Iris pigment epithelial cell (primary cell): Measurements from ENCODE around the gene PPARA.
A peak's percentile ranks its signal among the peaks of the same experiment; 100 is the strongest.

Experiments
- DNase-seq: peaks from one replicate; pipeline ENCODE4 v3.0.0-alpha.2; 2011; ENCODE audit warnings: low read depth

PPARA gene

DNA sequence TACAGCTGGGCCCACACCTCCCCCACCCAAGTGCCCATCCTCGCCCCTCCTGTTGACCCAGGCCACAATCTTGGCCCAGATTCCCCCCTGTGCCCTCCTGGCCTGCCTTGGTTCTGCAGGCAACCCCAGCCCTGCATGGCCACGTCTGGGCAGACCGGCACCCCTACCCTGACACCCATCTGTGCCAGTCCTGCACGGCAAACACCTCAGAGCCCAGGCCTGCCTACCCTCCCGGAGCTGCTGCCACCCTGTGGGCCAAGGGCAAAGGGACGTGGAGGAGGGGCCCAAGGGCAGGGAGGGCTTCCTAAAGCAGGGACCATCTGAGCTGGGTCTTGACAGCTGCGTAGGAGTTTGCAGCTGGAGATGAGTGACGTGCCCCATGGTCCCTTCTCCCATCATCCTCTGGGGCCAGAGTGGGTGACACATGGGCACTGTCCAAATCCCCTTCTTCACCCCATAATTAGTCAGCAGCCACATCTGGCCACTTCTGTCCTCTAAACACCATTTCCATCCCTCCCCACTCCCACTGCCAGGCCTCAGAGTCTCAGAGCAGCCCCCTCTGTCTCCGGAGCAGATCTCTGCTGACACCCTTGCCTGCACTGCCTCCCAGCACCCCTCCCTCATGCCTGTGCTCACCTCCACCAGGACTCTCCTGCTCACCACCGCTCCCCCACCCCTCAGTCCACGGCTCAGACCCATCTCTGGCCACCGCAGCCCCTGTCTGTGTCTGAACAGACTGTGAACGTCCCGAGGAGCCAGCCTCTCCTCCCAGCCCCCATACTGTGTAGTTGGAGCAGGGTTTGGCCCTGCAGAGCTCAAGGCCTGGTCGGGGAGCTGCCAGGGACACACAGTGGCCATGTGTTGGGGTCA lies 35.6 kb upstream of the PPARA start:
- no peak for DNase-seq

DNA sequence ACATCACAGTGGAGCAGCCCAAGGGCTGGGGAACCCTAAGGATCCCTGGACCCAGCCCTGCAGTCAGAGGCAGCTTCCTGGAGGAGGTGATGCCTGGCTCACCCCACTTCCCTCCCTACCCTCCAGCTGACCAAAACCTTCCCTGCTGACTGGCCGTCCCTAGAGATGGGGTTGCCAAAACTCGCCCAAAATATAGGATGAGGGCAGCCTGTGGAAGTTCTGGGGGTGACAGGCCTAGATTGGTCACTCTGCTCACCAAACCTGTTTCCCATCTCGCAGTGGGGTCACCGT lies 35.0 kb upstream of the PPARA start:
- no peak for DNase-seq

DNA sequence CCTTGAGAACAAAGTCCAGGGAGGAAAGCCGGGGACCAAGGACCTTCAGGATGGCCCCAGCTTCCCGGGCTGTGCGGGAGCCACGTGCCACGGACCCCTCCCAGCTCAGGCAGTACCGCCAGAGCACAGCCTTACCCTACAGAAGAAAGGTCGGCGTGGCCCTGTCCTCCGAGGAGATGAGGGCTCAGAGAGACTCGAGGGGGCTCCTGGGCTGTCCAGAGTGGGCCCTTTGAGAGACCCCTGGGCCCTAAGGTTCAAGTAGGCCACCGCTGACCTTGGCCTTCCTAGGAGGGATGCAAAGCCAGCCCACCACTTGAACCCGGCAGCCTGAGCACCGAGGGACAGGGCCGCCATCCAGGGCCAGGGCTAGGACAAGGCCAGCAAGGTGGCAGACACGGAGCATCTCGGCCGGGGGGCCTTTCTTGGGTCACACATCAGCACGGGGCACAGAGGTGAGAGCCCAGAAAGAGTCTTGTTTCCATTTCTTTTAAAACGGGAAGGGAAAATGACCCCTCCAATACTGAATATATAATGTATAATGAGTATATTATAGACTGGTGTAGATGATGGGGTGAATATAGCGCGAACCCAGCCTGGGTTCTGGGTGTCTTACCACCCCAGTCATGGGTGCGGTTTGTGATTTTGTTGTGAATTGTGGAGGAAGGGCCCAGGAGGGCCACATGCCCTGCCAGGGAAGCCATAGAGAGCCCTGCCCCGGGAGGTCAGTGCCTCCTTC lies 34.4 kb upstream of the PPARA start:
- no peak for DNase-seq

DNA sequence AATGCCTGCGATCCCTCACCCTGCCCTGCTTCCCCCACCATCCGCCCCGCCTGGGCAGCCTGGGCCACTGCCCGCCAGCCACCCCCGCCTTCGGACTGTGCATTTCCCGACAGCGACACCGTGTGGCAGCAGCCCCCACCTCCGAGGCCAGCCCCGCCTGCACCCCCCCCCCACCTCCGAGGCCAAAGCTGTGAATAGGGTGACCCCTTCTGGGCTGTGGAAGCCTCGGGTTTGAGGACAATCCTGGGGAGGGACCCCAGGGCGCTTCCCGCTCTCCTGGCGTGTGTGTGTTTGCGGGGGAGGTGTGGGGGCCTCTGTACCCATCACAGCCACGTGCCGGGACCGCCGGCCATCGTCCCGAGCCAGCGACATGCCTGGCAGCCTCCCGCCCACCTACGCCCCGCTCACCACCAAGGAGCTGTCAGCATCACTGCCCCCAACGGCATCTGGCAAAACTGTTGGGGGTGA lies 33.8 kb upstream of the PPARA start:
- peak; percentile 79 for DNase-seq

DNA sequence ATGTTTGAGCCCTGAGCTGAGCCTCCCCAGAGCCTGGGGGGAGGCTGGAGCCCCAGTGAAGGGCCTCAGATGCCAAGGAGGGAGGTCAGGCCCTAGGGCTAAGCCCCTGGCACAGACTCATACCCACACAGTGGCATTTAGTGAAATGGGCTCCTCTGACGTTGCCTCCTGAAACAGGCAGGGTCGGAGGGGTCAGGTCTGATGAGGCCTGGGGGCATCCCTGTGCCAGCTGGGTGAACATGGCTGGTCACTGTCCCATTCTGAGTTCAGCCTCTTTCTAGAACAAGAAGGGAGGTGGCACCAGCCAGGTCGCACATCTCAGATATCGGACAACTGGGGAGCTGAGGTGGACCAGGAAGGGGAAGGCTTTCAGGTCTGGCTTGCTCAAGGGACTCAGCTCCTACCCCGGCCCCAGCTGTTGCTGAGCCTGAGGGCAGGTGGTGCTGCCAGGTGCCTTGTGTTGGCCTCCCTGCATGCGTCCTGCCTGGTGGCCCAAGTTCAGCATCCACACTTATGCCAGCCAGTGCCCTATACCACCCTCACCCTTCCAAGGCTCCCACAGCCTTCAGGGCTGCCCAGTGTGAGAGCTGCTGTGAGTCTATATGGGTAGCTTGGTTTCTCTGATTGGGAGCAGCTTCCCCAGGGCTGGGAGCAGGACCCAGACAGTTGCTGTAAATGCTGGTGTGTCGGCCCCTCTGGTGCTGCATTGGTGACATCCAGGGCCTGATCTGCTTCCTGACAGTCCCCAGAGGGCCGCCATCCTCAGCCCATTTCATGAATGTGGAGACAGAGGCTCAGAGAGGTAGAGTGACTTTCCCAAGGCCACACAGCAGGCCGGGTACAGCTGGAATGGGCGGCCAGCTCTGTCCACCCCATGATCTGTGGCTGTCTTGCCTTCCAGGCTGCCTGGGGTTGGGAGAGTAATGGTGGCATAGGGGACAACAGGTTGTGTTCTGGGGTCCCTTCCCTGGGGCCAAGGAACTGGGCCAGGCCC lies 32.8 kb upstream of the PPARA start:
- DNase-seq, result no peak

DNA sequence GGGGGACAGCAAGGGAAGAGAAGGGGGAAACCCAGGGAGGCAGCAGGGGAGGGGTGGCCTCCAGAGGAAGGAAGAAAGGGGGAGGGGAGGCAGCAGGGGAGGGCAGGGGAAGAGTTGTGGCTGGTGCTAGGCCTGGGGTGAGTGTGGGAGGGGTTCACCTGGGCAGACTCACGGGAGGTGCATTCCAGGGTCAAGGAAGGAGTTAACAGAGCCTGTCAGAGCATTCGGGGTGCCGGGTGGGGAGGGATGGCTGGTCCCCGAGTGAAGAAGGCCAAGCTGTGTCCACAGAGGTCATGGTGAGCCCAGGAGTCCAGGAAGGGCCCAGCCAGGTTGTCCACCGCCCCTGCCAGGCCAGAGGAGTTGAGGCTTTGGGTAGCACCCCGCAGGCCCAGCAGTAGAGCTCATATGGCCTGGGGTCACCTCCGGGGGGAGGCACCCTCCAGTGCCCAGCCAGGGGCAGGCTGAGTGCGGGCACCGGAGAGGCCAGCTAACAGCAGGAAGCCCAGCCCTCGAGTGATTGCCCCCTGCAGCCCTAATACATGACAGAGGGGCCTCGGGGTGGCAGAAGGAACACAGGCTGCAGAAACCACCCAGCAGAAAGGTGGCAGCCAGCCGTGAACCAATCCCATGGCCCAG lies 31.1 kb upstream of the PPARA start:
- no peak for DNase-seq

DNA sequence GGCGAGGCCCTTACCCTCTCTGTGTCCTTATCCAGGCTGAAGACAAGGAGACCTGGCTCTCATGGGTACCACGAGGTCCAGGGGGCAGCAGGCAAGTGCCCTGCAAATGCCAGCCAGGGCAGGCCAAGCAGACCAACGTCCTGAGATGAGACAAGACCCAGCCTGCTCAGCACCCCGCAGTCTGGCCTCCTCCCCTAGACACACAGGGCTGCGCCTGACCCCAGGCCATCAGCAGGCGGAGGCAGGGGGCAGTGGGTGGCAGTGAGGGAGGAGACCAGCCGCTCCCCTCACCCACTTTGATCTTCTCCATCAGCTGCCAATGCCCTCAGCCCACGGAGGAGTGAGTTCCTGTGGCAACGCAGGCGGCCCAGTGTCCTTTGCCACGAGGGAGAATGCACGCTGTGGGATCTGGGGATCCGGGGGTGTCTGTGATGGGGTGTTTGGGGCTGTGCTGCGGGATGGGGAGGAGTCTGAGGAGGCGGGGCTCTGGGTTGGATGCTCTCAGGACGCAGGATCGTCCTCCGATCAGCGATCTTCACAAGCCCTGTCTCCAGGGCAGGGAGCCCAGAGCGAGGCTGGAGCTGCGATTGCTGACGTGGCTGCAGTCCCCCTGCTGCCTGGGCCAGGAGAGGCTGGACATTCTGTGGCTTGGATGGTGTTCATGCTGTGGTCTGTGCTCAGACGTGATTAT lies 30.5 kb upstream of the PPARA start:
- peak; percentile 87 for DNase-seq

DNA sequence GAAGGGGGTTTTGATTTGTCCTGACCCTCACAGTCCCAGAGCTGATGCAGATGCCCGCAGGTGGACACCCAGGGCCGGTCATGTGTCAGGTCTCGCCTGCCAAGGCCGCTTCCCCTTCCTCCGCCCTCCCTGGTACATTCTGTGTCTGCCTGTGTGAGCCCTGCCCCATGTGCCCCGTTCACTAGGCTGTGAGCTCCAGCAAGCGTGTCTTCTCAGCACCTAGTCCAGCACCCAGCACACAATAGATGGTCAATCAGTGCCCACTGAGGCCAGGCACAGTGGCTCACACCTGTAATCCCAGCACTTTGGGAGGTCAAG lies 29.9 kb upstream of the PPARA start:
- DNase-seq, result no peak

DNA sequence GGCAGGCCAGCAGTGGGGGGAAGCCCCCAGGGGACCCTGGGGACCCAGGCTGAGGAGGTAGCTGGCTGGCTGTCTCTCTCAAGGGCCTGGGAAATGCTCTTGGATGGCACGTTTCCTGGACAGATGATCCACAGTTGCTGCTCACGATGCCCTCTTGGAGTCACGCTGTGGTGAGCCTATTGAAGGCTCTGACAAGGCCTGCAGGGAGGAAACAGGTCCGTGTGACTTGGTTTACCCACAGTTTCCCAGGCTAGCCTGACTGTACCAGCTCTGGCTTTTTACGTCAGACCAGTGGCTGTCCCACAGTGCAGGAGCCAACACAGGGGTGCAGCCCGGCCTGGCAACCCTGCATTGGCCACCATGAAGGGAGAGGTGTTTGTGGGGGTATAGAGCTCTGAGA lies 29.2 kb upstream of the PPARA start:
- DNase-seq, result no peak

DNA sequence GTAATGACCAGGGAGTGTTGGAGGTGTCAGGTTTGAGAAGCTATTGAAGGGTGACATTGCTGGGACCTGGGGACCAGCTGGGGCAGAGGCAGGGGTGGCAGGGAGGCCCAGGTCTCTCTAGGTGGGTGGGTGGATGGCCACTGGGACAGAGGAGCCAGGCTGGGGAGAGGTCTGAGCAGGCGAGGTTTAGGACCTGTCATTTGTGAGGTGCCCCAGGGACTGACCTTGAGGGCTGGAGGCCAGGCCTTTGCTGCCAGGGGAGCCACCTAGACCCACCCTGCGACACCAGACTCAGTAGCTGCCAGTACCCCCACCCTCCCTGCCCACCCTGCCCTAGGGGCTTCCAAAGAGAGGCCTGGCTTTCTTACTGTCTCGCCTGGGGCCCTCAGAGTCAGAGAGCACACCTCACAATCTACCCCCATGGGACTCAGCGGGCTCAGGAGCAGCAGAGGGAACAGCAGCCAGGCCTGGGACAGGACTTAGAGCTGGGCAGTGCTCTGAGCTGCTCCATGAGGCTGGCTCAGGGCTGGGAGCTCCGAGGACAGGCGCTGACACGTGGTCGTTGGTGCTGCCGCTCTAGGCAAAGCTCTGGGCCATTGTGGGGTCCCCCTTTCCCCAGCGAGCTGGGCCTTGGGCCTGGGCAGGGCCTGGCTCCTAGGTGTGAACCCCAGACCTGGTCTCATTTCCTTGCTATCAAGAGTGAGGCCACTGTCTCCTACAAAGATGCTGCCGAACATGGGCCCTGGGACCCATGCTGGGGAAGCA lies 28.6 kb upstream of the PPARA start:
- DNase-seq, result no peak

DNA sequence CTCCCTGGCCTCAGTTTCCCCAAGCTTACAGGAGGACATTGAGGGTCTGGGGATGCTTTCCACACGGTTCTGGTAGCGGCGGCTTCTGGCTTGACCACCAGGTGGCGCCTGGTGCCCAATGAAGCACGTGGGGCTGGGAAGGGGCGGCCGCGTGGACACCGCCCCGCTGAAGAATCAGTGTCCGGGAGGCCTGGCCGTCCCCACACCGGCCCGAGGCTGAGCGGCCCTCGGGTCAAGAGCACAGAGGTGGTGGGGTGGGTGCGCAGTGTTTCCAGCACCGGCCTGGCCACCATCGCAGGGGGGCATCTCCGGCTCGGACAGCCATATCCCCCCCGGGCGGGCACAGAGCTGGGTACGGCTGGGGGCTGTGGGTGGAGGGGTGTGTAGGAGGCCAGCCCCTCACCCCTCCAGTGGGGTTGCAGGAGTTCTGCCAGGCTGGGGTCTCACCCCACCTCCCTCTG lies 27.8 kb upstream of the PPARA start:
- DNase-seq, result peak; percentile 48

DNA sequence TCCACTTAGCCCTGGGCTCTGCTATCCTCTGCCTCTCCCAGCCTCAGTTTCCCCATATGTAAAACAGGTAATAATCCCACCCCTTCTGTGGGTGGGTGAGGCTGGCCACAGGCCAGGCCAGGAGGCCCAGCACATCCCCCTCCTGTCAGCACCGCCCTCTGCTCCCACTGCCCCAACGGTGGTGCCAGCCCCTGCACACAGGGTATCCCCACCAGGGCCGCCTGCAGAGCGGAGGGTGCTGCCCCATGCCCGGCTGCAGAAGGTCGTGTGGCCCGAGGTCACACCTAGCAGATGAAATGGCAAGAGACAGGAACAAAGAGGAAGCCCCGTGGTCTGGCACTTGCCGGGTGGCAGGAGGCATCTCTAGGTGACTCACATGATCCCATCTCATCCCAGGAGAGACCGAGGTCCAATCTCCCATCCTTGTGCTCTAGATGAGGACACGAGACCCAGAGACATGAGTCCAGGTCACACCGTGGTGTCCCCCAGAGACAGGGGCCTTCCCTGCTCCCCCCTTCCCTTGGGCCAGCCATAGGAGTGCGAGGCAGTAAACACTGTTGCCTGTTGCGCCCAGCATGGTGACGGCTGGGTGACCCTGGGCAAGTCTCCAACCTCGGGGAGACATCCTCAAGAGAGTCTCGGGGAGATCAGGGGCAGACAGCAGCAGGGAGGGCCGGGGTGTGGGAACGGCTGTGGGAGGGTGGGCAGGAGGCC lies 27.2 kb upstream of the PPARA start:
- no peak for DNase-seq

DNA sequence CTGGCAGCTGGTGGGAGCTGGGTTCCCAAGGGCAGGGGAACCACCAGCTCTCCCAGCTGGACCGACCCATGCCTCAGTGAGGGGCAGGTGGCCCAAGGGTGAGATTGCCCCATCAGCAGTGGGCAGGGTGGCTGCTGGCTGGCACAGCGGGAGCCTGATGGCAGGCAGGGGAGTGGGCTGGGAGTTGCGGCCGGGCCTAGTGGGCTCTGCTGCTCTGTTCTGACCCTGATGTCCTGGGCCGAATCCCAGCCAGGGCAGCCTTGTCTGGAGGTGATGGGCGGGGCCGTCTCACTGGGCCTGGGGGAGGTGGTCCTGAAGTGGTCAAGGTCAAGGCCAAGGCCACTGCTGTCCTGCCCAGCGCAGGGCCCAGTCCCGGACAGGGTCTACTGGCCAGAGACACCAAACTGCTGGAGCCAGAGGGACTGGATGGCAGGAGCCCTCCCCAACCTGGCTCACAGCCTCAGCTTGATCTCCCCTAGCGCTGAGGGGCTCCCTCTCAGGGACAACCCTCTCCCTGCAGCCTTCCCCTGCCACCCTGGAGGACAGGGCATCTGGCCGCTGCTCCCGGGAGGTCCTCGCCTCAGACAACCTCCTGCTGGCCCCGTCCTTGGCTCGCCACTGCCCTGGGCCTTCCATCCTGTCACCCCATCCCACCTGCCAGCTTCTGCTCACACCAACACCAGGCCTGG lies 26.5 kb upstream of the PPARA start:
- no peak for DNase-seq

DNA sequence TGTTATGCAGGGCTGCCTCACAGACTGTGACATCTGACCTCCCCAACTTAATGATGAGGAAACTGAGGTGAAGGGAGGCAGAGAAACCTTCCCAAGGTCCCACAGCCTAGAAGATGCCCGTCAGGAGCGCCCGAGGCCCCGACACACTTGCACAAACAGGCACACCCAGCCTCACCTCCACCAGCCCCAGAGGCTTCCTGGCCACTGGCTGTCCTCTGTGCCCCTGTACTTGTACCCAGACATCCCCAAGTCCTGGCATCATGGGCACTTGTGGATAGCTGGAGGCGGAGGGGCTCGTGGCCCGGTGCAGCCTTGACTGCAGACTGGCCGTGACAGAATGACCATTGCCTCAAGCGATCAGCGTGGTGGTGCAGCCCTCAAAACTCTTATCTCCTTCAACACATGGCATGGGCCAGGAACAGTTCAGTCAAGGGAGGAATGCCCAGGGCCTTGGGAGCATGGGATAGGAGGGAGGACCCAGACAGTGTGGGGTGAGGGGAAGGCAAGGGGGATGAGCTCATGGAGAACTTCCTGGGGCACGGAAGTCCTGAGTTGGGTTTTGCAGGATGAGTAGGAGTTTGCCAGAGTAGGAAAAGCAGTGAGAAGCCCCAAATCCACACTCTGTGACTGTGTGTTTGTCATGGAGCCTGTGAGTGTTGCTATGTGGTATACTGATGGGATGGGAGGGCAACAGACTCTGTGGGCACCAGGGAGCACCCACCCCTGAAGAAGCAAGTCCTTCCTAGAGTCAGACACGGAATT lies 25.8 kb upstream of the PPARA start:
- no peak for DNase-seq

DNA sequence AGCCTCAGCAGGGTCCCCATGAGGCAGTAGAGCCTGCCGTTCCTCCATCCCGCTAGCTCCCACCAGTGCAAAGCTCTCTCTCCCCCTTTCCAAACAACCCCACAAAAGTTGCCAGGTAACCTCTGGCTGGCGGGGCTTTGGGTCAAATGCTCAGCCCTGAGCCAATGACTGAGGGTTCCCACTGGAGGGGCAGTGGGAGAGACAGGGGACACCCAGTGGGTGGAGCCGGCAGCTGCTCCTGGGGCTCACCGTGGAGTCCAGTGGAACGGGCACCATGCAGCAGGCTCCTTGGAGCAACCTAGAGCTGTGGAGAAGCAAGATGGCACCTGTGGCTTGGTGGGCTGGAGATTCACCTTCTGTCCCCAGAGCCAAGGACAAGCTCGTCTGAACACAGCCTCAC lies 25.0 kb upstream of the PPARA start:
- DNase-seq, result no peak

DNA sequence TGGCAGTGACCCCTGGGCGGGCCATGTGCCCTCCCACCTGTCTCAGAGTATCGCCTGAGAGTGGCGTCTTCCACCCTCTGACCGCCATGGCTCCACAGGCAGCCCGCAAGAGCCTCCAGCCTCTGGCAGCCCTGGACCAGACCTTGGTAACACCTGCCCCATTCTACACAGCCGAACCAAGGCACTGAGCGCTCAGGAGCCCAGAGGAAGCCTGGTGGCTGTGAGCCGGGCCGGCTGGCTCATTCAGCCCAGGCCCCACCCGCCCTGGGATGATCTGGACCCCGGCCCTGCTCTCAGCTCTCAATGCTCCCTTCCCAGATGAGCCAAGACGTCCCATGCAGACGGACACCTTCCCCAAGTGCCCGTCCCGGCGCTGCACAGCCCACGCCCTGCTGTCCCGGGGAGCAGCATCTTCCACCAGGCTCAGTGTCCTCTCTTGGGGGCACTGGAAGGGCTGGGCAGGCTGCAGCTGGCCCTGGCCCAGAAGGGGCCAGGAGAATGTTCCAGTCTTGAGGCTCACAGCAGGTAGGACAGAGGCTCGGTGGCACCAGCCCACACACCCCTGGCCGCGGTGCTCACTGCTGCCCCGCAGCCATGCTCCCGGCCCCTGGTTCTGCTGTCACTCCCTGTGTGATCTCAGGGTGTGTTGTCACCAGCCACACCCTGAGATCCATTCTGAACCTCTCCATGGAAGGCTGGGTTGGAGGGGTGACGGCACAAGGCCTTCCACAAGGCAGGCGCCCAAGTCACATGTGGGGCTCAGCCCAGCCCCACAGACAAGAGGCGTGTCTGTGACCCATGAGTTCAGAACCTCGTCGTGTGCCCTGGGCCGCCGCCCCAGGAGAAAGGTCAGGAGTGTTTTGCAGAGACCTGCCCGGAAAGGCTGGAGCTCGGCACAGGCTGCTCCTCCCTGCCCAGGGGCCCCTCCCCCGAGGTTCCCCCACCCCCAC lies 24.2 kb upstream of the PPARA start:
- no peak for DNase-seq

DNA sequence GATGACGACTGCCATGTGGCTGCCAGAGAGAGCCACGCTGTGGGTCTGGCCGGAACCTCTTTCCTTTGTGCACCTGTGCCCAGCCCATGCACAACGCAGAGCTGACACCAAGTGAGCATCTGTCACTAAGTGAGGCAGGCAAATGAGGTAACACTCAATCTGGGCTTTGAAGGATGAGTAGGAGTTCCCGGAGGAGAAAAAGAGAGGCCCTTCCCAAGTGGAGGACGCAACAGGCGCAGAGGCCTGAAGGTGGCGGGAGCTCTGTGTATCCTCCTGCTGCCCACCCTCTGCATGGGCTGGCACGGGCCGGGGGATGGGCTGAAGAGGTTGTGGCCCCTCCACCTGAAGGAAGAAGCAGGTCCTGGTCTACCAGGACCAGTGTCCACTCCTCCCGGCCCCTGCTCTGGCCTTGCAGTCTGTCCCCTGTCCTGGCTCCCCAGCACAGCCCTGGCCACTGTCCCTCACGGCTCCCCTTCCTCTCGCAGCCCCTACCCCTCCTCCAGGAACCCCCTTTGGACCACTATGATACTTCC lies 23.4 kb upstream of the PPARA start:
- DNase-seq, result no peak
